Adipose tissue (tissue), 3 donors: ENCODE results near the gene IGSF8. TPM values are rescaled to one million over a fixed set of nuclear protein-coding genes. Genes with fewer than 3 reads are reported as not detected.
"Not testable (repeated sequence)": the region's sequence is repeated elsewhere in the genome, so short reads cannot be mapped to it uniquely, and the experiment has no call there.

Experiments used
- H3K27ac ChIP-seq: one replicate; pipeline ENCODE4 v1.5.1; 2013; ENCODE audit warnings: low read depth, low read length
- WGBS, 3 donors: extraction: QIAGEN DNeasy Blood & Tissue Kit; methylation state at CpG; one replicate each; pipeline ENCODE4 v1.1.7; 2013; 5-methylcytosine and 5-hydroxymethylcytosine counted together
- polyA plus RNA-seq, 3 donors: library from polyadenylated mRNA; stranded (reverse); fragments of 200-250 nt; gene quantifications; one replicate each; pipeline ENCODE4 v1.2.3, GENCODE V29; 2013
- donor health status: healthy with polysubstance abuse.
- donor health status: Bipolar disorder and iron deficiency.
- donor health status: healthy.

IGSF8 gene
- polyA plus RNA-seq, 3 donors = 13.8 to 24.8 (median 23.9) TPM

DNA sequence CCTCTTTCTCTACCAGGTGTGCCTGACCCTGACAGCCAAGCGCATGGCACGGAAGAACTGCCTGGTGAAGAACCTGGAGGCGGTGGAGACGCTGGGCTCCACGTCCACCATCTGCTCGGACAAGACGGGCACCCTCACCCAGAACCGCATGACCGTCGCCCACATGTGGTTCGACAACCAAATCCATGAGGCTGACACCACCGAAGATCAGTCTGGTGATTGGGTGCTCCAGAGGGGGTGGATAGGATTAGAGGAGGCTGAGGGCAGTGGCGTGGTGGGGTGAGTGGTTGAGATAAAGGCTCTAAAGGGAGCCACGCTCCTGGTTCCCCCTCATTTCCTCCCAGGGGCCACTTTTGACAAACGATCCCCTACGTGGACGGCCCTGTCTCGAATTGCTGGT, 30.2 kb upstream of the IGSF8 start:
- WGBS, 3 donors = 86 to 92% (median 90%) methylated on average over 18 of the region's 18 CpGs
- no peak overlapping the region for H3K27ac ChIP-seq

- no peak overlapping the region for H3K27ac ChIP-seq
- 51 to 62% (median 55%) methylated on average over 7 of the region's 7 CpGs for WGBS, 3 donors
Measured at GRCh38 chr1:160127865-160128523, 29.6 kb upstream of the IGSF8 start.

DNA sequence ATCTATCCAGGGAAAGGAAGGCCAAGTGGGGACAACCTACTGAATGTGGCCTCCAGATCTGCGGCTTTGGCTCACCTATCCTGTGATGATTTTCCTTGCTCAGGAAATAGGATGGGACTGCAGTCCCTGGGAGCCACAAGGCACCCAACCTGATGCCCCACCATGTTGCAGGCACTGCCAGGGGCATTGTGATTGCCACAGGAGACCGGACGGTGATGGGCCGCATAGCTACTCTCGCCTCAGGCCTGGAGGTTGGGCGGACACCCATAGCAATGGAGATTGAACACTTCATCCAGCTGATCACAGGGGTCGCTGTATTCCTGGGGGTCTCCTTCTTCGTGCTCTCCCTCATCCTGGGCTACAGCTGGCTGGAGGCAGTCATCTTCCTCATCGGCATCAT, 29.0 kb upstream of the IGSF8 start:
- no peak overlapping the region for H3K27ac ChIP-seq
- WGBS, 3 donors = 94 to 97% (median 95%) methylated on average over 9 of the region's 9 CpGs

- not testable (repeated sequence) for H3K27ac ChIP-seq
- 69 to 84% (median 72%) methylated on average over 4 of the region's 4 CpGs for WGBS, 3 donors
Measured at GRCh38 chr1:160126342-160126741, 27.9 kb upstream of the IGSF8 start.

DNA sequence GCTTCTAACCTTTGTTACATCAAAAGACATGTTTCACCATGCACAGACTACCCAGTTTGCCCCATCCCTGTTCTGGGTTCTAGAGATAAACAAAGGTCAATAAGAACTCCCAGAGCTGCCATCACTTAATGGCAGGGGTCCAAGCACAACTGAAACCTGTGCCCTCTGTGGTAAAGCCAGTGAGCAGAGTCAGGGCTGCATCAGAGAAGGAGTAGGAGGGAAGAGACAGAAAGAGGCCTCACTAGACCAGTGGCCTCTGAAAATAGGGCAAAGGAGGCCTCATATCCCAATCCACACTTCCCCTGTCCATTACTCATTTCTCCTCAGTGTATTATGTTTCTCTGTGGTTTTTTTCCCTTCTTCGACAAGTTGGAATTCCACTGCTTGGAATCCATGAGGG, 27.3 kb upstream of the IGSF8 start:
- 77 to 93% (median 85%) methylated on average over 1 of the region's 1 CpG for WGBS, 3 donors
- H3K27ac ChIP-seq = no peak overlapping the region

DNA sequence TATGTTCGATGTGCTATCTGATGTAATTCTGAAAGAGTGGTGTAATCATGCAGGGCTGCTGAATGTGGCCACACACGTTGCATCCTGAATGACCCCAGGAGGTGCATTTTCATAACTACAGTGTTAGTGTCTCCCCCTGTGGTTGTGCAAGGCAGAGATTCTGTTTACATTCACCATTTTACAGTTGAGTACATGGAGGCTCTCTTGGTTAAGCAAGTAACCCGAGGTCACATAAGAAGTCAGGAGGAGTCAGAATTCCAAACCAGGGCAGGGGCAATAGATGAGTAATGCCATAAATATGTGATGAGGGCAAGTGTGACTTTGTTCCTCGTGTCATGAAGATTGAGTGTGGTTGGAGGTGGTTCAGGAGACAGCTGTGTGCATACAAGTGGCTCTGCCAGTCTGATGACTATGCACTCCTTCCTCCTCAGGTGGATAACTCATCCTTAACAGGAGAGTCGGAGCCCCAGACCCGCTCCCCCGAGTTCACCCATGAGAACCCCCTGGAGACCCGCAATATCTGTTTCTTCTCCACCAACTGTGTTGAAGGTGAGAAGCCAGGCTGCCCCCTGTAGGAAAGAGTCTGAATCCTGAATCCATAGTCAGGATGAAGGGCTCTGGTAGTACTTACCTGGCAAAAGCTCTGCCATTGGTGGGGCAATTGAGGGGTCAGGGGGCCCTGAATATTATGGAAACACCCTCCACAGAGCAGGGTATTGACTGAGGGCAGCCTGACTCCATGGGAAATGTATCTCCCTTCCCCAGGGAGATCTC, 26.5 kb upstream of the IGSF8 start:
- 61 to 79% (median 70%) methylated on average over 8 of the region's 8 CpGs for WGBS, 3 donors
- H3K27ac ChIP-seq = no peak overlapping the region

DNA sequence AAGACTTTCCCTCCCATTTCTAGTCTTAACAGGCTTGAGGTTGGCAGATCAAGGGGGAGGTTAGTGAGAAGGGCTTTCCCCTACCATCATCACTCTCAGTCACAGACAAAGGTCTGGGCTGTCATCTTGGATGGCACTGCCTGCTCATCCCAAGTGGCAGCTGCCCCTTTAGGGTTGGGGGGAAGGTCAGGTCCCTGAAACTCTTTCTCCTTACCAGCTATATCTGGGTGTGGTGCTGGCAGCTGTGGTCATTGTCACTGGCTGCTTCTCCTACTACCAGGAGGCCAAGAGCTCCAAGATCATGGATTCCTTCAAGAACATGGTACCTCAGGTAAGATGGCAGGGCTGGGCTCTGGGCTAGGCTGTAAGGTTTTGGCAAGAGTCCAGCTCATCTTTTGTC, 25.3 kb upstream of the IGSF8 start:
- H3K27ac ChIP-seq = no peak overlapping the region

- no peak overlapping the region for H3K27ac ChIP-seq
- WGBS, 3 donors = 86 to 91% (median 87%) methylated on average over 16 of the region's 16 CpGs
Measured at GRCh38 chr1:160122978-160123495, 24.6 kb upstream of the IGSF8 start.

- no peak overlapping the region for H3K27ac ChIP-seq
- WGBS, 3 donors = 69 to 88% (median 86%) methylated on average over 1 of the region's 1 CpG
Measured at GRCh38 chr1:160121388-160121787, 23.0 kb upstream of the IGSF8 start.

GRCh38 chr1:160120797-160121196, 22.4 kb upstream of the IGSF8 start:
- WGBS, 3 donors = 83 to 95% (median 88%) methylated on average over 5 of the region's 5 CpGs
- H3K27ac ChIP-seq = no peak overlapping the region

GRCh38 chr1:160118928-160119327, 20.5 kb upstream of the IGSF8 start:
- H3K27ac ChIP-seq = no peak overlapping the region
- 89 to 97% (median 89%) methylated on average over 3 of the region's 3 CpGs for WGBS, 3 donors

GRCh38 chr1:160117709-160118183, 19.3 kb upstream of the IGSF8 start:
- 20 to 38% (median 34%) methylated on average over 7 to 8 of the region's 8 CpGs for WGBS, 3 donors
- no peak overlapping the region for H3K27ac ChIP-seq

- 15 to 21% (median 16%) methylated on average over 1 of the region's 1 CpG for WGBS, 3 donors
Measured at GRCh38 chr1:160117300-160117699, 18.9 kb upstream of the IGSF8 start.

DNA sequence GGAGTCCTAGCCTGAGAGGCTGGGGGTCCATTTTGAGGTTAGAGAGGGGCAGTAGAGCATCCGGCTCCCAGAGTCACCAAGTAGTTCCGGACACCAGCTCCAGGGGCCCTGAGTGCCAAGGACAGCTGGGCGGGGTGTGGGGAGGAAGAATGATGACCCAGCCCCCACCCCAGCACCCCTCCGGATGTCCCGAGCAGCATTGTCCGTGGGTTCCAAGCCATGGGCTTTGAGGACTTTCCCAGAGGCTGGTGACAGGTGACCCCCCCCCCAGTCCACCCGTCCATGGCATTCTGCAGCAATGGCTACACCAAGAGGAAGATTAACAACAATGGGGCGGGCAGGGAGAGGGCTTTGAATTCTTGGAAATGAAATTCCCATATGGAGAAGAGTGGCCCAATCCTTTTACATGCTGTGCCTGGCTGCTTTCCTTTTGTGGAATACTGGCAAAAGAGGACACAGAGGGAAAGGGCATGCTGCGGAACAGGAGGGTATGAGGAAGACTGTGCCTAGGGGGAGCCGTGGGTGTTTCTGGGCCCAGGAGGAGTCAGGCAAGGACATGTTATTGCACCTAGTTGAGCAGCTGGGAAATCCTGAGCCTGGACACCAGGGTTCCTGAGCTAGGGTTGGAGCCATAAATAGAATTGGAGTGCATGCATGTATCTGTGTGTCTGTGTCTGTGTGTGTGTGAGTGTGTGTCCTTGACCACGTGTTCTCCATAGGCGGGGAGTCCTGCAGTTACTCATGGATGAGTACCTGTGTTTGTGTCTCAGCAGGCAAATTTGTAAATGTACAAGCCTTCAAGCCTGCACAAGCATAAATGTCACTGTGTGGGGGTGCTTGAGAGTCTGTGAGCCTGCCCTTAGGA, 18.1 kb upstream of the IGSF8 start:
- WGBS, 3 donors = 44 to 63% (median 52%) methylated on average over 12 of the region's 12 CpGs
- no peak overlapping the region for H3K27ac ChIP-seq

More at GRCh38 chr1:160117300-160117699, 18.9 kb upstream of the IGSF8 start:
- H3K27ac ChIP-seq = no peak overlapping the region

DNA sequence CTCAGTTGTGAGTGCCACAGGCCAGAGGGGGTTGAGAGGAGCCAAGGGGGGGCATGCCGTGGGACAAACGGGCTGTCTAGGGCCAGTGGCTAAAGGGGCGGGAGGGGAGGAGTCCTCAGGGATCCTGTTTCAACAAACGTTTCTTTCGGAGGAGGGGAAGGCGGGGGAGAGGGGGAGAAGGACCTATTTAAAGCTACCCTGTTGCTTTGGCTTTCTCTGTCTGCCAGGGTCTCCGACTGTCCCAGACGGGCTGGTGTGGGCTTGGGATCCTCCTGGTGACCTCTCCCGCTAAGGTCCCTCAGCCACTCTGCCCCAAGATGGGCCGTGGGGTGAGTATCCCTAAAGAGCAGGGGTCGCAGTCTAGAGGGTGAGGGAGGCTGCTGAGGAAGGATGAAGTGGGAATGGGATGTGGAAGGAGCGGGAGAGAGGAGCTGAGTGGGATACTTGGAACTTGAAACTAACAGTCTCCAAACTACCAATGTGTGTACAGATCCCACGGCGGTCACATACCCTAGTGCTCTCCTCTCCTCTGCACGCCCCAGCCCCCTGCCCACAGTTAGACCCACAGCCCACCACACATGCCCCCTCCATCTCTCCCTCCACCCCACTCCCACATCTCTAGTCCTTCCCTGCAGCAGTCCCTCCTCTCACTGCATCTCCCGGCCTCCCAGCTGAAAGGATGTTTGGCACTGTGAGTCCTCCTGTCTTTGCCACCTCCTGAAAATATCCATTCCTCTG, 17.3 kb upstream of the IGSF8 start, which contains the start of gene ATP1A2:
ATP1A2 (plus strand) TSS at position 215 of the 738 bp plus-strand sequence; CDS start at position 318, 103 bp downstream.
- 44 to 58% (median 50%) methylated on average over 15 to 16 of the region's 16 CpGs for WGBS, 3 donors
- no peak within 1 kb of the TSS for H3K27ac ChIP-seq

GRCh38 chr1:160114085-160114484, 15.7 kb upstream of the IGSF8 start:
- H3K27ac ChIP-seq = no peak overlapping the region
- 75 to 89% (median 87%) methylated on average over 4 of the region's 4 CpGs for WGBS, 3 donors

GRCh38 chr1:160113407-160113806, 15.0 kb upstream of the IGSF8 start:
- 73 to 88% (median 82%) methylated on average over 6 to 8 of the region's 8 CpGs for WGBS, 3 donors

GRCh38 chr1:160112357-160112756, 13.9 kb upstream of the IGSF8 start:
- no peak overlapping the region for H3K27ac ChIP-seq
- WGBS, 3 donors = 63 to 76% (median 75%) methylated on average over 12 of the region's 12 CpGs

More at GRCh38 chr1:160113407-160113806, 15.0 kb upstream of the IGSF8 start:
- no peak overlapping the region for H3K27ac ChIP-seq
